Measurements from ENCODE around the gene GNAQ.

DNA sequence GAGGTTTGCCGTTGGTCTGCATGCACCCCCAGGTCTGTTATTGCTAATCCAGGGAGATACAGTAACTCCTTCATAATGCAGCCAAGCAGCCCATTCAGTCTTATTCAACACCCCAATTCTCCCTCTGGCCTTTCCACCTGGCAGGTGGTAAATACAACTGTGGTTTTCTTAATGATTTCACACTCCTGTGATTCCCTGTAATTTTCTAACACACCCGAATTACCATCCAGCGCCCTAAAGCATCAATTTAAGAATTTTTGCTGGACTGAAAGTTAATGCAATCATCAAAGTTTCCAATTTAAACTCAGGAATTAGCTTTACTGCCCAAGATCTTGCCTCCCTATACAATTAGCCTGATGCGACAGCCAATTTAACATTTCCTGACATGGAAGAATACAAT, 62.5 kb downstream of the GNAQ start:
- TF ChIP-seq, protein P1, sequence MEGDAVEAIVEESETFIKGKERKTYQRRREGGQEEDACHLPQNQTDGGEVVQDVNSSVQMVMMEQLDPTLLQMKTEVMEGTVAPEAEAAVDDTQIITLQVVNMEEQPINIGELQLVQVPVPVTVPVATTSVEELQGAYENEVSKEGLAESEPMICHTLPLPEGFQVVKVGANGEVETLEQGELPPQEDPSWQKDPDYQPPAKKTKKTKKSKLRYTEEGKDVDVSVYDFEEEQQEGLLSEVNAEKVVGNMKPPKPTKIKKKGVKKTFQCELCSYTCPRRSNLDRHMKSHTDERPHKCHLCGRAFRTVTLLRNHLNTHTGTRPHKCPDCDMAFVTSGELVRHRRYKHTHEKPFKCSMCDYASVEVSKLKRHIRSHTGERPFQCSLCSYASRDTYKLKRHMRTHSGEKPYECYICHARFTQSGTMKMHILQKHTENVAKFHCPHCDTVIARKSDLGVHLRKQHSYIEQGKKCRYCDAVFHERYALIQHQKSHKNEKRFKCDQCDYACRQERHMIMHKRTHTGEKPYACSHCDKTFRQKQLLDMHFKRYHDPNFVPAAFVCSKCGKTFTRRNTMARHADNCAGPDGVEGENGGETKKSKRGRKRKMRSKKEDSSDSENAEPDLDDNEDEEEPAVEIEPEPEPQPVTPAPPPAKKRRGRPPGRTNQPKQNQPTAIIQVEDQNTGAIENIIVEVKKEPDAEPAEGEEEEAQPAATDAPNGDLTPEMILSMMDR (IDR thresholded peaks at IDR 0.05), result no peak
- TF ChIP-seq POLR2A (IDR thresholded peaks at IDR 0.05), result no peak

Measured in body of pancreas (tissue), 4 donors.